Panc1 (cell line): ENCODE measurements around the gene LRRTM3. TPM values are rescaled to one million over a fixed set of nuclear protein-coding genes. Genes with fewer than 3 reads are reported as not detected.

Experiments used
- ATAC-seq: fragments of 200-7000 bp; cut with Tn5 transposase; 2 replicates; pipeline ENCODE4 v1.9.1; 2020; ENCODE audit warnings: mild to moderate bottlenecking, moderate library complexity
- BruUV-seq: library from RNA; stranded (reverse); fragments of 400-500 nt; replicated peaks from 2 replicates; lab custom pipeline; 2021; lab: Mats Ljungman, UMichigan
- CTCF ChIA-PET: fragments of 300-600 bp; sonication (Branson Sonifier 250); formaldehyde crosslinking; loops from one replicate; lab custom pipeline; 2022; ENCODE audit warnings: antibody characterized with exemption; lab: Charles Lee
- POLR2A ChIA-PET: fragments of 300-600 bp; sonication (Branson Sonifier 250); formaldehyde crosslinking; loops from one replicate; lab custom pipeline; 2022; ENCODE audit warnings: antibody characterized with exemption; lab: Charles Lee
- DNase-seq: peaks from one replicate; pipeline ENCODE4 v3.0.0-alpha.2; 2010; ENCODE audit warnings: low read depth, low spot score
- H3K27ac ChIP-seq: 2 replicates; pipeline ENCODE4 v1.5.1; 2011; ENCODE audit warnings: mild to moderate bottlenecking, low read length, inconsistent platforms
- H3K27me3 ChIP-seq: fragments of 200-500 bp; sonication (Bioruptor generic); 2 replicates; pipeline ENCODE4 v1.6.0; 2014; ENCODE audit warnings: low read length, inconsistent platforms; ENCODE audit not compliant: control insufficient read depth, insufficient read depth
- H3K36me3 ChIP-seq: fragments of 200-500 bp; sonication (Bioruptor generic); 2 replicates; pipeline ENCODE4 v1.5.1; 2014; ENCODE audit warnings: inconsistent platforms, mild to moderate bottlenecking, low read length, moderate library complexity; ENCODE audit not compliant: control insufficient read depth, insufficient read depth
- H3K4me1 ChIP-seq: 2 replicates; pipeline ENCODE4 v1.5.1; 2011; ENCODE audit warnings: inconsistent platforms, mild to moderate bottlenecking, low read length, moderate library complexity; ENCODE audit not compliant: control insufficient read depth, insufficient read depth
- H3K4me3 ChIP-seq, 2 experiments: 2 replicates each; pipeline ENCODE4 v1.5.1; 2011 to 2012; ENCODE audit warnings: low read depth in 2 of 2, low read length in 2 of 2, mild to moderate bottlenecking in 2 of 2, inconsistent platforms in 1 of 2, moderate library complexity in 1 of 2
- H3K9me3 ChIP-seq: fragments of 200-500 bp; sonication (Bioruptor generic); 2 replicates; pipeline ENCODE4 v1.5.1; 2014; ENCODE audit warnings: low read depth, mild to moderate bottlenecking, inconsistent platforms, low read length, moderate library complexity; ENCODE audit not compliant: control insufficient read depth, insufficient read depth
- CTCF ChIP-seq: fragments of 450-650 bp; IDR thresholded peaks from 2 replicates; pipeline ENCODE4 v1.5.1; 2017; ENCODE audit warnings: mild to moderate bottlenecking
- POLR2AphosphoS5 ChIP-seq: IDR thresholded peaks from 2 replicates; pipeline ENCODE4 v1.6.1; 2012; ENCODE audit warnings: mild to moderate bottlenecking, low read depth, low read length, moderate library complexity
- REST ChIP-seq, 2 experiments: IDR thresholded peaks; 2 replicates each; pipeline ENCODE4 v1.6.1; 2011 to 2012; ENCODE audit warnings: low read depth in 2 of 2, control low read depth in 1 of 2, low read length in 1 of 2, mild to moderate bottlenecking in 1 of 2, moderate library complexity in 1 of 2; ENCODE audit not compliant: insufficient read depth in 1 of 2
- SIN3A ChIP-seq: IDR thresholded peaks from 2 replicates; pipeline ENCODE4 v1.6.1; 2012; ENCODE audit warnings: low read depth, mild to moderate bottlenecking, low read length, moderate library complexity, borderline replicate concordance; ENCODE audit not compliant: insufficient read depth
- TCF7L2 ChIP-seq: IDR thresholded peaks from 2 replicates; pipeline ENCODE4 v1.6.1; 2011; ENCODE audit warnings: mild to moderate bottlenecking, low read depth, low read length, inconsistent platforms
- in situ Hi-C: cut with HindIII; loops from 2 replicates; pipeline ENCODE4 v1.10.0; 2016; ENCODE audit warnings: low sequenced_read_pairs, low pct_unique_long_range_greater_than_20kb
- intact Hi-C: fragments of 100-400 bp; cut with micrococcal nuclease; formaldehyde crosslinking; loops from one replicate; pipeline ENCODE4 v1.10.0; 2022; ENCODE audit not compliant: unreplicated experiment
- total RNA-seq: library from RNA; stranded (reverse); gene quantifications from one replicate; pipeline ENCODE4 v1.2.1, GENCODE V29; 2021; ENCODE audit not compliant: unreplicated experiment

The LRRTM3 gene
- total RNA-seq, 1 experiment from 2014 or later = 0.10 TPM

- ChIA-PET POLR2A (no interaction called here), CTCF (interaction anchor here (0.5 kb wide), 1 partner anchor 9 kb away, joined by 3 read pairs; no protein-coding TSS in a partner anchor)
- no TSS peak for BruUV-seq
- Histone ChIP-seq H3K4me3 (no peak overlapping the region), H3K27me3 (no peaks in the 10 kb centered on the region), H3K9me3 (no peaks in the 10 kb centered on the region), H3K36me3 (no peaks in the 10 kb centered on the region), H3K4me1 (no peaks in the 10 kb centered on the region), H3K27ac (no peak overlapping the region)
- TF ChIP-seq TCF7L2 (no peak), POLR2AphosphoS5 (no peak), REST (IDR thresholded peaks at IDR 0.05; ENCODE audit: insufficient read depth in 1 of 2, low read depth in 2 of 2, low read length in 1 of 2) (no peak), SIN3A (no peak), CTCF (no peak)
- intact Hi-C loops = no loop called here
- in situ Hi-C loops = no loop called here
- DNase-seq (no peak), ATAC-seq (no peak)
These were observed 150.3 kb downstream of the LRRTM3 start for GRCh38 chr10:67076144-67076543.

- TF ChIP-seq CTCF (no peak), TCF7L2 (no peak), POLR2AphosphoS5 (no peak), REST (IDR thresholded peaks at IDR 0.05; ENCODE audit: insufficient read depth in 1 of 2, low read depth in 2 of 2, low read length in 1 of 2) (no peak), SIN3A (no peak)
- intact Hi-C loops = no loop called here
- POLR2A ChIA-PET = no interaction called here
- BruUV-seq = no TSS peak
- in situ Hi-C loops = no loop called here
- DNase-seq = no peak
- Histone ChIP-seq H3K27me3 (no peaks in the 10 kb centered on the region), H3K36me3 (no peaks in the 10 kb centered on the region), H3K27ac (no peak overlapping the region), H3K4me3 (no peak overlapping the region), H3K9me3 (no peaks in the 10 kb centered on the region), H3K4me1 (no peaks in the 10 kb centered on the region)
- CTCF ChIA-PET = no interaction called here
- no peak for ATAC-seq
These were observed 151.5 kb downstream of the LRRTM3 start for GRCh38 chr10:67077376-67077775.
